Neural progenitor cell (in vitro differentiated cells): ENCODE measurements around the gene IDUA.

Experiments
- CTCF ChIP-seq: fragments of 200-600 bp; sonication (generic); IDR thresholded peaks from 2 replicates; pipeline ENCODE4 v1.5.1; 2017; ENCODE audit warnings: antibody characterized with exemption, mild to moderate bottlenecking
- EZH2 ChIP-seq: fragments of 200-600 bp; sonication (generic); IDR thresholded peaks from 2 replicates; pipeline ENCODE4 v1.6.1; 2017; ENCODE audit warnings: antibody characterized with exemption, mild to moderate bottlenecking, moderate library complexity

- no peak for TF ChIP-seq CTCF
- TF ChIP-seq EZH2: no peak
Observed at GRCh38 chr4:1043651-1044468, 57.0 kb downstream of the IDUA start.
